Amniotic stem cell (primary cell): ENCODE measurements around the gene LRRC73.
A peak's percentile ranks its signal among the peaks of the same experiment; 100 is the strongest.
"Not testable (repeated sequence)": the region's sequence is repeated elsewhere in the genome, so short reads cannot be mapped to it uniquely, and the experiment has no call there.

Experiments
- DNase-seq: peaks from one replicate; lab custom pipeline; 2025; lab: John Stamatoyannopoulos, UW

The LRRC73 gene

DNA sequence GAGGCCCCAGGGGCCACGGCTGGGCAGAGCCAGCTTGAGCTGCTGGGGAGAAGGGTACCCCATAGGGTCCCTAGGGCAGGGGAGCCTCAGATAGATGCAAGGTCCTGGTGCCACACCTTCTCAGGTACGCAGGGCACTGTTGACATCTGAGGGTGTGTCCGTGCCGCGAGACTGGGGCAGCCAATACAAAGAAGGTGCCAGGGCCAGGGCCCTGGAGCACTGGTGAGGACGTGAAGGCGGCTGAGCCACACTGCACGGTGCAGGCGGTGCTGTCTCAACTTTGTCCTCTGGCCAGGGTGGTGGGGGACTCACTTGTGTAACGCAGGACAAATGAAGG lies 649 bp upstream of the LRRC73 start:
- no peak for DNase-seq

DNA sequence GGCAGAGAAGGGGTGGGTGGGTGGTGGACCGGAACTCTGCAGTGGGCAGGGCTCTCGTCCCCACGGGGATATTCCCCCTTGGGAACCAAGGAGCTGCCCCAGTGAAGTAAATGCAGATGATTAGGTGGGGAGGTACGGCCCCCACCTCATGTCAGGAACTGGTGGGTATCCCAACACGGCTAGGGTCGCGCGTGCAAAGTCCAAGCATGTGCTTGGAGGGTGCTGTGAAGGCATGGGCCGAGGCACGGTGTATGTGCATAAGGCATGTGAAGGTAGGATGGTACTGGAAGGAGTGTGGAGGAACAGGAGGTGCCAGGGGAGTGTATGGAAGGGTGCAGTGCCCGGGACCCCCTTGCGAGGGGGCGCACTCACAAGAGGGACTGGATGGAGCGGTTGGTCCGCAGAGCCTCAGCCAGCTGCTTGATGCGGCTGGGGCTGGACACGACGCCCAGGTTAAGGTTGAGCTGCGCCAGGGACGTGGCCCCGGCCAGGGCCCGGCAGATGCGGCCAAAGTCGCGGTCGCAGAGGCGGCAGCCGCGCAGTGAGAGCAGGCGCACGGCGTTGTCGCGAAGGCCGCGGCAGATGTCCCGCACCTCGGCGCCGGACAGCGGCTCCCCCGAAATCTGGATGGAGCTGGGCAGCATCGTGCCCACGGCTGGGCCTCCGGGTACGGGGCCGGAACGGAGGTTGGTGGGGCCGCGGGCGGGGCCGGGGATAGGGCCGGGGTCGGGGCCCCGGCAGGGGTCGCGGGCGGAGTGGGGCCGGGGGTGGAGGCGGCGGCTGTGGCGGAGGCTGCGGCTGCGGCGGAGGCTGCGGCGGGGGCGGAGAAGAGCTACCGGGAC lies 783 bp downstream of the LRRC73 start:
- DNase-seq: no peak

DNA sequence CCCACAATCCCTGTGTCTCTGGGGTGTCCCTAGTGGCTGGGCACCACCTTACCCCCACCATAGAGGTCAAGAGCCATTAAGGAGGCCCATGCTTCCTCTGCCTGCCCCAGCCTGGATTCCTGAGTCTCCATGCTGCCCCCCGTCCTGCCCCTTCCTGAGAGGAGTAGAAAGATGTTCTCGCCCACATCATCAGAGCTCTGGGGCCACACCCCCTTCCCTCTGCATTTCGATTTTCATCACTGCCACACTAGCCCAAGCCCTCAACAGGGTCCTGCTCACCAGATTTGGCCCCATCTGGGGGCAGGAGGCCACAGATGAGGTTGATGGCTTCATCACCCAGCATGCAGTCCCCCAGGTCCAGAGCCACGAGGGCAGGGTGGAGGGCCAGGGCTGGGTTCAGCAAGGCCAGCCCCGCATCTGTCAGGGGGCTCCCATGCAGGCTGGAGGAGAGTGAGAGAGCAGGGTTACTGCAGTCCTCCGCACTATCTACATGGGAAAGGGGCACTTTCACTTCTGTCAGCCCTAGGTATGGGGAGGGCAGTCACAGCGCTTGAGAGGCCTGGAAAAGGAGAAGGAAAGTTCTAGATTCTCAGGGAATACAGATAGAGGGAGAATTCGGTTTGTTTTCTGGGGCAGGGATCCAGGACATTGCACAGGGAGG lies 1.5 kb downstream of the LRRC73 start:
- no peak for DNase-seq

DNA sequence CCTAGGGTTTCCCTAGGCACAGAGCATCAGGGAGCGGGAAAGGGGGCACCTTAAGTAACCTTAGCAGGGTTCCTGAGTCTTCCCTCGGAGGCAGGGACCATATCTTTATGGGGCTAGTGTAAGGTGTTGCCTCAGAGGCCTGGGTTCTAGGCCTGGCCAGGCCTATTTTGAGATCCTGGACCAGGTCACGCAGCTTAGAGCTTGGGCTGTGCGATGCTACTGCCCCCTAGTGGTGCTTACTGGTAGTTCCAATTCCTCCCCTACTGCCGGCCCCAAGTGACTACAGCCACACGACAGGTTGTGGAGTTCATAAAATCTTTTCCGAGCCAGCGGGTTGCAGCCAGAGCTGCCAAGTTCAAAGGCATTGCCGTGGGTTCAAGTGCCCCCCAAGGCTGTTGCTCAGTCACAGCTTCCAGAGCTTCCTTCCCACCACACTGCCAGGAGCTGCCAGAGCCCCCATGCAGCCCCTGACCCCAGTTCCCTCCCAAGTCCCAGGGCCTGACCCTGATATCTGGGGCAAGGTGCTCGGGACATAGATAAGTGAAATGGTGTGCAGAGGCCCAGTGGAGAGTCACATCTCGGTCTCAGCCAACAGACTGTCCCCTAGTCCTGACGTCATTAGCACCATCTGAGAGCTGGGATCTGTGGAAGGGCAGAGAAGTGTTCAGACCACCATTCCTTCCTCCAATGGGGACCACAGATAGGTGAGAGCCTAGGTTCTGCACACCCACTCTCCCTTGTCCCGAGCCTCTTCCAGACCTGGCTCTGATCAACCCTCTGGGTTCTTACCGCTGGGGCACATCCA lies 3.3 kb downstream of the LRRC73 start:
- DNase-seq: peak; percentile 29

DNA sequence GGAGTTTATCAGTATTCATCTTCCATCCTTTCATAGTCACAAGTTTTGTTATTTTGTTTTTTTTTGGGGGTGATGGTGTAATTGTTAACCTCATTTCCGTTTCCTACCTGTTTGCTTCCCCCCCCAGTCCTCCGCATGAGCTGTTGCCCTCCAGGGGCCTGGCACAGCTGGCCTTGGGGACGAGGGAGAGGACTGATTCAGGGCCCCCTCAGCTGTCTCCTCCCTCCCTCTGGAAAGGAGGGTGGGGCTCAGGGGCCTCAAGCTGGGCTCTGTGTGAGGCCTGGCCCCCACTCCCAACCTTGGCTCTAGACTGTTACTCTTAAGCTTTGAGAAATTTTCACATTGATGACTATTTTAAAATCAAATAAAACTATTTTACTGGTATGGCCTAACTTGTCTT lies 4.0 kb downstream of the LRRC73 start:
- DNase-seq: no peak

DNA sequence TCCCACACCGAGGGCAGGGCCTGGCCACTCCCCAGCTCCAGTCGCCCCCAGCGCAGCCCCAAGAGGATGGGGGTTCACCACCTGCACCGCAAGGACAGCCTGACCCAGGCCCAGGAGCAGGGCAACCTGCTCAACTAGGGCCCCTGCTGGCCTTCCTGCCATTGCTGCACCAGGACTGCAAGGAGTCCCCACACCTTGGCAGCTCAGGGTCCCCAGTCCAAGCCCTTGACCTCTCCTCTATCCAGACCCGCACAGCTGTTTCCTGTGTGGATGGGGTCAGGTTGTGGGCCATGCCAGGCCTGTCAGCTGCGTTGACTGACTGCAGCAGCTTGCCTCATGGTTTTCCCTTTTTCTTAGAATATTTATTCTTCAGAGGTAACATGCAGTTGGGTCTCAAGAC lies 4.4 kb downstream of the LRRC73 start:
- no peak for DNase-seq

DNA sequence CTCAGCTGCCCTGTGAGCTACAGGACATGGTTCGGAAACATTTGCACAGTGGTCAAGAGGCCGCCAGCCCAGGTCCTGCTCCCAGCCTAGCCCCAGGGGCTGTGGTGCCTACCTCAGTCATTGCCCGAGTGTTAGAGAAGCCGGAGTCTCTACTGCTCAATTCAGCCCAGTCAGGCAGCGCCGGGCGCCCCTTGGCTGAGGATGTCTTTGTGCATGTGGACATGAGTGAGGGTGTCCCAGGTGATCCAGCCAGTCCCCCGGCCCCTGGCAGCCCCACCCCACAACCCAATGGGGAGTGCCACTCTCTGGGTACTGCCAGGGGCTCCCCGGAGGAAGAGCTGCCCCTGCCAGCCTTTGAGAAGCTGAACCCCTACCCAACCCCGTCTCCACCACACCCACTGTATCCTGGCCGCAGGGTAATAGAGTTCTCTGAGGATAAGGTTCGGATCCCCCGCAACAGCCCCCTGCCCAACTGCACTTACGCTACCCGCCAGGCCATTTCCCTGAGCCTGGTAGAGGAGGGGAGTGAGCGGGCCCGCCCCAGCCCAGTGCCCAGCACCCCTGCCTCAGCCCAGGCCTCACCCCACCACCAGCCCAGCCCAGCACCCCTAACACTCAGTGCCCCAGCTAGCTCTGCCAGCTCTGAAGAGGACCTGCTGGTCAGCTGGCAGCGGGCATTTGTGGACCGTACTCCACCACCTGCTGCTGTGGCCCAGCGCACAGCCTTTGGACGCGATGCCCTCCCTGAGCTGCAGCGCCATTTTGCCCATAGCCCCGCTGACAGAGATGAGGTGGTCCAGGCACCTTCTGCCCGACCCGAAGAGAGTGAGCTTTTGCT lies 5.2 kb downstream of the LRRC73 start:
- no peak for DNase-seq

DNA sequence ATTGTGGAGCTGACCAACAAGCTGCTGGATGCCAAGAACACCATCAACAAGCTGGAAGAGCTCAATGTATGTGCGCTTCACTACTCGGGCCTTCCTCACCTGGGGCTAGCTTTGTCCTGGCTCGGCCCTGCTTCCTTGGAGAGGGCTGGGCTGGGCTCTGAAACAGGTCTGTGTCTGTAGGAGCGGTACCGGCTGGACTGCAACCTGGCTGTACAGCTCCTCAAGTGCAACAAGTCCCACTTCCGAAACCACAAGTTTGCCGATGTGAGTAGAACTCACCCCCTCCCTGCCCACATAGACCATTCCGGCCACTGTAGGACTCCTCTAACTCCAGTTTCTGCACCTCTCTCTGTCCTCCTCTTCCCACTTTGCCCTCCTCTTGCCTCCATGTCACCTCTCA lies 6.7 kb downstream of the LRRC73 start:
- no peak for DNase-seq

DNA sequence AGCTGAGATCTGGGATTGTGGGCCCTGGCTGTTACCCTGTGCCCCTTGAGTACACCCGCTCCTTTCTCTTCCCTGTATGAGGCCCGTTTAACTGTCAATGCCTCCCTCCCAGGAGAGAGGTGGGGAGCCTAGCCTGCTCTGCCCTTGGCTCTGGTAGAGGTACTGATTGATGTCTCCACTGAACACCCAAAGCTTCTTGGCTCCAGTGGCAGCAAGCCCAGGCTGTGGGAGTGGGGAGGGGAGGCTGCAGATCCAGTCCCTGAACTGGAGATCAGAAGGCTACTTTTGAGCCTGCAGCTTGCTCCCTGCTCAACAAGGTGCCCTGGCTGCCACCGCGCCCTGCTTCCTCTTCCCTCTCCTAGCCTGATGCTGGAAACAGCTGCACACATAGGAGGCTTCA lies 7.5 kb downstream of the LRRC73 start:
- no peak for DNase-seq

DNA sequence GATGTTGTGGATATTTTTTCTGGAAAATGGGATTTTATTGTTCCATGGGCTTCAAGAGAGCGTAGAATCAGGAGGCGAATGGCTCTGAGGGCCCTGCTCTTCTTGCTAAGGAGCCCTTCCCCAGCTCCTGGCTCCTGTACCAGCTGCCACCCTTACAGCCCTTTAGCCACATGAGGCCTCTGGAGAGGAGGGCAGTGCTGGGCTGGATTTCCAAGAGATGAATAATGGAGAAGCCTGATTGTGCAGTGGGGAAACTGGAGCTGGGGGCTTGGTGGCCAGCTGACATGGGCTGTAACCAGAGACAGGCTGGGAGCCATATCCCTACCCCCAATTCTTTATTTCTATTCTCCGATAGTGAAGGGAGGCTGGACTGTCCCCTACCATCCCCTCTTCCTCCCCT lies 9.2 kb downstream of the LRRC73 start:
- DNase-seq: no peak

DNA sequence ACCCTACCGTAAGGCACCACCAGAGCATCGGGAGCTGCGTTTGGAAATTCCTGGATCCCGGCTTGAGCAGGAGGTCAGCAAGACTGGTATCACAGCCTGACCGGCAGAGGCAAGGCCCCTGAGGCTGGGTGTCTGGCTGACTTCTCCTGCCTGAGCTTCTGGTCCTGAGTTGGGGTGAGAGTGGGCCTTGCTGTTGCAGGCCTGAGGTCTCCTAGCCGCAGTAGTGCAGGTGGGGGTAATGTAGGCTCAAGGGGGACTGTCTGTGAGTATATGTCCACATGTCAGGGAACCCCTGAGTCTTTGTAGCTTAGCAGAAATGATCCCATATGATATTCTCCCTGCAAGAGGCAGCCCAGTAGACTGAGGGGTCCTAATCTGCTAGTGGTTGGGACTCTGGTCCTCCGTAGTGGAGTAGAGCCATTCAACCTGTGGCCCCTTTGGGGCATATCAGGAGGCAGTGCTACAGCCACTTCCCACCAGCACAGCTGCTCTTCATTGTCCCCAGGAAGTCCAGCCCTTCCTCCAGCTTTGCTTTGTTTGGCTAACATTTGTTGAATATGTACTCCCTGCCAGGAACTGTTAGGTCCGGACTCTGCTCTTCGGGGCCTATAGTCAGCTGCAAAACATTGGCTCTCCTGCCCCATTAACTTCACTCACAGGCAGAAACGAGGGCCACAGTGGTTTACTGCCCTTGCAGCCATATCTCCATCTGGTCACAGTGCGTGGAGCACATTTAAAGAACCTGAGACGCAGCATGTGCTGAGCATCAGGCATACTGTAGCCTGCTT lies 10.9 kb downstream of the LRRC73 start:
- no peak for DNase-seq

DNA sequence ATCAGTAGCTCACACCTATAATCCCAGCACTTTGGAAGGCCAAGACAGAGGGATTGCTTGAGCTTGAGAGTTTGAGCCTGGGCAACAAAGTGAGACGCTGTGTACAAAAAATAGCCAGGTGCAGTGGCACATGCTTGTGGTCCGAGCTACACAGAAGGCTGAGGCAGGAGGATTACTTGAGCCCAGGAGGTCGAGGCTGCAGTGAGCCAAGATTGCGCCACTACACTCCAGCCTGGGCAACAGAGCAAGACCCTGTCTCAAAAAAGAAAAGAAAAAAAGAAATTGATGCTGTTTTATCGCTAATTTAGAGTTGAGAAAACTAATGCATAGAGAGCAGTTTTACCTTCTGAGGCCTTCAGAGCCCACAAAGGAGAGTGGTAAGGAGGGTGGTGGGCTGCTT lies 11.9 kb downstream of the LRRC73 start:
- not testable (repeated sequence) for DNase-seq

DNA sequence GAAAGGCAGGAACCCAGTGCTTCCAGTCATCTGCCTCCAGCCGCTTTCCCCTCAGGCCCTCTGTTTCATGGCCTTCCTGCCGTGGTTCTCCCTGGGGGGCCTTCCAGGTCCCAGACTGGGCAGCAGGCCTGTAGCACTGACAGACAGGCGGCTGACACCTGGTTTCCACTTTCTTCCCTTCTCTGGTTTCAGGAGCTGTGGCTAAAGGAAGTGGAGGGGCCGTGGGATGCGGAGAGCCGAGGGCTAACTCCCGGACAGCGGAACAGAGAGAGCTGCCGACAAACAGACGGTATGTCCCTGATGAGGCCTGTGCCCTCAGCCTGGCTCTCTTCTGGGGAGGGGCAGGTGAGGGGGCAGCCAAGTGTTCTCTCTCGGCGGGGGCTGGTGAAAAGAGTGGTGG lies 12.5 kb downstream of the LRRC73 start:
- DNase-seq: no peak

DNA sequence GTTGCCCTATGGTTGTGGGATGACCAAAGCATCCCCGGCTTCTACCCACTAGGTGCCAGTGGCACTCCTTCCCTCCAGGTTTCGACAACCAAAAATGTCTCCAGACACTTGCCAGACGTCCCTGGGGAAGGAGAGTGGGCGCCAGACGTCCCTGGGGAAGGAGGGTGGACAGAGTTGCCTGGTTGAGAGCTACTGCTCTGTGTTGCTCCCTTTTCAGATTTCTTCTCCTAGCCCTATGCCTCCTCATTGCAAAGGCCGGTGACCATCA lies 13.1 kb downstream of the LRRC73 start:
- DNase-seq: no peak

DNA sequence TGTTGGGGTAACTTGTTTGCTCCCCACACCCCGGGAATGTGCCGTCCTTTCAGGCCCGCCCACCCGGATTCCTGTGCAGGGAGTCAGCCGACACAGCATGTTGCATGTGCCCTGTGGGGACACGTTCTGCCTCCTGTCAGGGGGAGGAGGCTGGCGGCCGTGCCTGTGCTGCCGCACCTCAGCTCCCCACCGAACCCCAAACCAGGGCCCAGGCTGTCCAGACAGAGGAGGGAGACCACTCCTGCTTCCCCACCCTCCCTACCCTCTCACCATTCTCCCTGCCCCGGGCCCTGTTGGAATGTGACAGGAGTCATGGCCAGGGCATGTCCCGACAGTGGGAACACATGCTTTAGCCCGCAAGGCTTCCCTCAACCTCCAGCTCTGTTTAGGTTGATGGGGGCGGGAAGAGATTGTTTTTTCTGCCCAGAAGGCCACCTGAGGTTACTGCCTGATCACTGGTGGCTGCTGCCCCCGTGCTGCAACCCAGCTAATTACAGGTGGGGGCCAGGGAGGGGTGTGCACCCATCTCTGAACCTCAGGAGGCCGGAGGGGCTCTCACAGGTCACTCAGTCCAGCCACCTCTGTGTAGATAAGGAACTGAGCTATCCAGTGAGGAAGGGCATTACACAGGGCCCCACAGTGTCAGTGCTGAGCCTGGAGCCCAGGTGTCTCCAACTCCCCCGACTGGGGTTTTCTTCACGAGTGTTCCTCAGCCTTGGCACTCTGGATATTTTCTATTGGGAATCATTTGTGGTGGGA lies 13.6 kb downstream of the LRRC73 start:
- peak; percentile 57 for DNase-seq

DNA sequence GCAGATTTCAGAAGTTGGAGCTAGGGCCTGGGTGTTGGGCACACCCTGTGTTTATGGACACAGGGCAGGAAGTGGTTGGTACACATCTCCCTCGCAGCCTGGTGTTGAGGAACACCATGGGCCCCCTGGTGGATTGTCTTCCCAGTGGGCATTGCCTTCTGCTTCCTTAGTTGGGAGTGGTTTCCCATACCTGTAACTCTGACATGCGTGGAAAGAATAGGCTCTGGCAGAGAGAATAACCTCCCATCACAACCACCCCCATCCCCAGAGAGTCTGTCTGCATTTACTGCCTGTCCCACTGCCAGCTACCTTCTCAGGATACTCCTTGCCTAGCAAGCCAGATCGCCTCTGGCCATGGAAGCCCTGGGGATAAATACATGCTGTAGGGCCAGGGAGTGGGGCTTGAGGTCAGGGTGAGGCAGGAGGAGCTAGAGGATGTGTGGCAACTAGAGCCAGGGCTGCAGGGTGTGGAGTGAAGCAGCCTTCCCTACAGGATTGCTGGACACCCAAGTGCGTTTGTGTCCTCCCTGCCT lies 14.7 kb downstream of the LRRC73 start:
- DNase-seq: no peak

DNA sequence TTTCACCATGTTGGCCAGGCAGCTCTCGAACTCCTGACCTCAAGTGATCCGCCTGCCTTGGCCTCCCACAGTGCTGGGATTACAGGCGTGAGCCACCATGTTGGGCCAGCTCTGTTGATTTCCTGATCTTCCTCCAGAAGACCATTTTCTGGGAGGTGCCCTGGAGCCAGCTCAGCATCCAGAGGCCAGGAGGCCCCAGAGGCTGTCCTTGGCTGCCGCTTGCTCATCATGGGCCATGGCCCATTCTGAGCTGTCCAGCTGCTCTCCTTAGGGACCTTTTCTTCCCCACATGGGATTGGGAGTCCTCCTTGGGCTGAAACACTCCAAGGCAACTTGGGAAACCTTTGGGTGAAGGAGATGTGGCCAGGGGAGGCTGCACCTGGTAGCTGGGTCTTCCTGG lies 15.4 kb downstream of the LRRC73 start:
- DNase-seq: no peak

DNA sequence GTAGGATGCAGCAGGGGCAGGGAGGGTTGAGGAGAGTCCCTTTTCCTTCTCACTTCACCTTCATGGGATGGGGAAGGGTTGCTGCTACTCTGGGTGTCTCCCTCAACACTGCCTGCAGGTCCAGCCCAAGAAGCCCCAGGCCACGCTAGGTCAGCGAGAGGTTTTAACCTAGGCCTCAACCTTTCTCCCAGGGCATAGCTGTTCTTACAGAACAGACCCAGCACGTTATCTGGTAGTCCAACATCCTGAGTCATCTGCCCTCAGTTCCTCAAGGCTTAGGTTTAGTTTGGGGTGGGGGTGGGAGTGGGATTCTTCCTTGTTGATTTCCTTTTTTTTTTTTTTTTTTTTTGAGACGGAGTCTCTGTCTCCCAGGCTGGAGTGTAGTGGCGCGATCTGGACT lies 15.8 kb downstream of the LRRC73 start:
- DNase-seq: no peak

DNA sequence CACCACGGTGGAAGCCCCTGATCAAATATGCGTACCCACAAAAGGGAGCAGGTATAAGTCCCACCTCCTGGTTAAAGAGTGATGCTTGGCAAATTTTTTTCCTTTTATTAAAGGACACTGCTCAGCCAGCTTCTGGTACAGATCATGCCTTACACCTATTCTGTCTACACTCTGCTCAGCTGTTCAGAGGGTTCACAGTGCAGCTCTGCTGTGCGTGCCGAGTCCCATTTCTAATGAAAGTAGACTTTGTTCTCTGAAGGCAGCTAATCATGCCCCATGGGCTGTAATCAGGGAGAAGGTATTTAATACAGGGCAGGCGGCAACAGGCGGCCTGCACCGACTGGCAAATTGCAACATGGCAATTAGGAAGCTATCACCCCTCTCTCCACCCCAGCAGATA lies 16.3 kb downstream of the LRRC73 start:
- no peak for DNase-seq

DNA sequence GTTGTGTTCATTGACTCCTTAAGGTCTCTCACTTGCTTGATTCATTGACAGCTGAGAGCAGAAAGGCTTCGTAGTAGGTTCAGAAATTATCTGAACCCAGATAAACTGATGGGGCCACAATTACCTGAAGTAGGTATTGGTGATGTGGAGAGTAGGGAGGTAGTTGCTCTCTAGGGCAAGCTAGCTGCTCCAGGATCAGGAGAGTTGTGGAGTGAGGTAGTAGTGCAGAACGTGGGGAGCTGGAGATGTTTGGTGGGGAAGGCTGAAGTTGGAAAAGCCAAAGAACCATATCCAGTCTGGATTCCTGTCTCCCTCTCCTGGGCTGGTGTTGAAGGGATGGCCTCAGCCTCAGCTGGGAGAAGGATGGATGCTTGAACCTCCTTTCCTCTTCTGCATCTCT lies 16.9 kb downstream of the LRRC73 start:
- DNase-seq: no peak

DNA sequence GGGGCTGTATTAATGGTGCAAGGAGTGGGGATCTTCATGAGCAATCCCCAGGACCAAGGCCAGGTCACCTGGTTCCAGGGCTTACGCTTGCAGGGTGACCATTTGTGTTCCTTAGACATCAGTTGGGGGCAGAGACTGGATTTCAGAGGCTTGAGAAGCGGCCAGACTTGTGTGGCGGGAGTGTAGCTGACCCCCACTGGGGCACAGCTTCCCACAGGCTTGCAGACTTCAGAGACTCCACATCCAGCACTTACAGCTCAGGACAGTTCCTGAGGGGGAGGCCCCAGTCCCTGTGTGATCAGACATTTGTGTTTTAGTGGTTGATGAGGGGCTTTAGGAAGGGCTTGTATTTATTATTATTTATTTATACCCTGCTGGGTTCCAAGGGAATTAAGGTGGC lies 17.5 kb downstream of the LRRC73 start:
- no peak for DNase-seq
